Medulla oblongata (tissue), 1 donor: Measurements from ENCODE around the gene BPTF.
"Not testable (repeated sequence)": the region's sequence is repeated elsewhere in the genome, so short reads cannot be mapped to it uniquely, and the experiment has no call there.

ENCODE experiments used
- DNase-seq: peaks from one replicate; pipeline ENCODE4 v3.0.0-alpha.2; 2015; ENCODE audit errors: extremely low spot score

Gene BPTF

DNA sequence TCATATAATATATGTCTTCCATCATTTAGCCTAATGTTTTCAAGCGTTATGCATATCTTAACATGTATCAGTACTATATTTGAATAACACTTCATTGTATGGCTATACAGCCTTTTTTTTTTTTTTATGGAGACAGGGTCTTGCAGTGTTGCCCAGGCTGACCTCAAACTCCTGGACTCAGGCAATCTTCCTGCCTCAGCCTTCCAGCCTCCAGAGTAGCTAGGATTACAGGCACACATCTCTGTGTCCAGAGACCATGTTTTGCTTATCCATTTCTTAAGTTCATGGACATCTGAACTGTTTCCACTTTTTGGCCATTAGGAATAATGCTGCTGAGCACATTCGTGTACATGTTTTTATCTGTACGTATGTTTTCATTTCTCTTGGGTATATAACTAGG lies 7.8 kb downstream of the BPTF start:
- DNase-seq = no peak

DNA sequence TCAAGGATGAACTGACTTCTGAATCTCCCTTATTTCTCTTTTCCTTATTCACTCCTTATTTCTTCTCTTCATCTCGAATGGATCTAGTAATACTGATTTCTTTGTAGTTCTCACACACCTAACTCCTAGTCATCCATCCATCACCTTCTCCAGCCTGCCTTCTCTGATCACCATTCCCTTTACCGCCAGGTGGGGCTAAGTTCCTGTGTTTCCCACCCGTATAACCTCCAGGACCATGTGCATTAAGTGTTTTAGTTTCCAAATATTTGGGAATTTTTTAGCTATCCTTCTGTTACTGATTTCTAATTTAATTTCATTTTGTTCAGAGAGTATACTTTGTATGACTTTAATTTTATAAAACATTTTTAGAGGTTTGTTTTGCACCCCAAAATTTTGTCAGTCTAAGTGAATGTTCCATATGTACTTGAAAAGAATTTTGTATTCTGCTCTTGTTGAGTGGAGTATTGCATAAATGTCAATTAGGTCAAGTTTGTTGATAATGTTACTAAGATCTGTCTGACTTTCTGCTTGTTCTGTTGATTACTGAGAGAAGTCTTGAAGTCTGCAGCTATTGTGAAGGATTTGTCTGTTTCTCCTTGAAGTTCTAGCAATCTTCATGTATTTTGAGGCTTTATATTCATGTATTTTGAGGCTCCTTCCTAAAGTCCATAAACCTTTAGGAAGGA lies 8.8 kb downstream of the BPTF start:
- DNase-seq = no peak

DNA sequence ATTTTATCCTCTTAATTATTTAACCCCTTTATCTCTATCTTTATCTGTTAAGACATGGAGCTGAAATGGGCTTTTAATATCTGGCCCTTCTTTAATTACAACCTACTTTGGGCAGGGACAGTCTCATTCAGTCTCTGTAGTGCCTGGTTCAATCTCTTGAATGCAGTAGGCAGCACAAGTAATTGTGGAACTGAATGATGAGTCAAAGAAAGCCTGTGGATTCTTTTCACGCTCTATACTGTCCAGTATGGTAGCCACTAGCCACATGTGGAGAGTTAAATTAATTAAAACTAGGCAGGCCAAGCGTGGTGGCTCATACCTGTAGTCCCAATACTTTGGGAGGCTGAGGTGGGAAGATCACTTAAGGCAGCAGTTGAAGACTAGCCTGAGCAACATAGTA lies 9.3 kb downstream of the BPTF start:
- no peak for DNase-seq

DNA sequence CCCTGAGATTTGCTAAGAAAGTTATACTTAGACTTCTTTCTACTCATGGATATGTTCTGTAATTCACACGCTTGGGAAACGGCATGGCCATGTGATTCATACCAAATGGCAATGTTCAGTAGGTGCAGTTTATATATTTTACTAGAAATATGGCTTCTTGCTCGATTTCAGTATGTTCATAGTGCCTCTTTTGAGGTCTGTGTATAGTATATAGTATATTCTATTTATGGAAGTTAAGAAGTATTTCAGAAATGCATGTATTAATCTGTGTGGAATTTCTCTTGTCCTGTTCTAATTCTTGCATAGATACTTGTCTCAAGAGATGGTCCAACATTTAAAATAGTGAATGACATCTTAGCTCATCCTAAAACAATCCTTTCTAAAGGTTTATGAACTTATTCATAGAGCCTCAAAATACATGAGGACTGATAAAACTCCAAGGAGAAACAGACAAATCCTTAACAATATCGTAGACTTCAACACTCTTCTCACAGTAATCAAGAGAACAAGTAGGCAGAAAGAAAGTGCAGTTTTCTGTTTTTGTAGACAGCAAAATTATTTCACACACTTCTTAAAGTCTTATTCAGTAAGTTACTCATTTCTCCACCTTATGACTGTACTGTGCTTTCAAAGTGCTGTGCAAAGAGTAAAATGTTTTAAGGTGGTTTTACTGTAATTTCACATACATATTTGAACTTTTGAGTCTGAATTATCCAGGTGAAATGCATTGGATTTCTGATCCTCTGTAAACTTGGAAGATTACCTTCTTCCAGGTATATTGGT lies 11.1 kb downstream of the BPTF start:
- DNase-seq = no peak

DNA sequence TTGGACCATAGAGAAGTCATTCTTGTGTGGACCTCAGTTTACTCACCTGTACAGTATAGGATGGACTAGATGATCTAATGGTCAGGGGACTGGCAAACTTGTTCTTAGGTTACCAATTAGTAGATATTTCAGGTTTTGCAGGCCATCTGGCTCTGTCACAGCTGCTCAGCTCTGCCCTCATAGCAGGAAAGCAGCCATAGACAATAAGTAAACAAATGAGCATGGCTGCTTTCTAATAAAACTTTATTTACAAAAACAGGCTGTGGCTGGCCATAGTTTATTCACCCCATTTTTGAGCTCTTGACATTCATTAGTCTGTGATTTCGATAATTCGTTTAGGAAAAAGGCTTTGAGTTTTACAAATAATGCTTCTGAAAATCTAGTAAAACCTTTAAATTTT lies 12.7 kb downstream of the BPTF start:
- DNase-seq = no peak

DNA sequence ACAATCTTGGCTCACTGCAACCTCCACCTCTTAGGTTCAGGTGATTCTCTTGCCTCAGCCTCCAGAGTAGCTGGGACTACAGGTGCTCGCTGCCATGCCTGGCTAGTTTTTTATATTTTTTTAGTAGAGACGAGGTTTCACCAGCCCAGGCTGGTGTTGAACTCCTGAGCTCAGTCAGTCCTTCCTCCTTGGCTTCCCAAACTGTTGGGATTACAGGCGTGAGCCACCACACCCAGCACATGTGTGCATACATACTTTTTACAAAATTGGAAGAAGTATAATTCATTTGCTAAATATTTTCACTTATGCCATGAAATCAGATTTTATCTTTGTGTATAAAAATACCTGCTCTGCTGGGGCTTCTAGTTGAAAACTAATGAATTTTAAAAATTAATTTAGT lies 13.2 kb downstream of the BPTF start:
- no peak for DNase-seq

DNA sequence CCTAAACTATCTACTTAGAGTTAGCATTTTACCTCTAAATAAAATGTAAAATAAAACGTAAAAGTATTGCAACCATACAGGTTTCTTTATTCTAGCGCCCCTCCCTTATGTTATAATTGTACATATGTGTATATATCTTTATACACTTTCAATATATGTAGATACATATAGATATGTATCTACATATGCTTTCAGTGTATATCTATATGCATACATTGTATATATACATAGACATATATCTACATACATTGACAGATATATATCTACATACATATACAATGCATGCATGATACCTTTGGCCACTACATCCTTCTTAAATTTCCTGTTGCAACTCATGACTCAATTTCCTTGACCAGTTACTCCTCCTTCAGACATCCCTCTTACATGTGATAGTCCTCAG lies 16.7 kb downstream of the BPTF start:
- no peak for DNase-seq

DNA sequence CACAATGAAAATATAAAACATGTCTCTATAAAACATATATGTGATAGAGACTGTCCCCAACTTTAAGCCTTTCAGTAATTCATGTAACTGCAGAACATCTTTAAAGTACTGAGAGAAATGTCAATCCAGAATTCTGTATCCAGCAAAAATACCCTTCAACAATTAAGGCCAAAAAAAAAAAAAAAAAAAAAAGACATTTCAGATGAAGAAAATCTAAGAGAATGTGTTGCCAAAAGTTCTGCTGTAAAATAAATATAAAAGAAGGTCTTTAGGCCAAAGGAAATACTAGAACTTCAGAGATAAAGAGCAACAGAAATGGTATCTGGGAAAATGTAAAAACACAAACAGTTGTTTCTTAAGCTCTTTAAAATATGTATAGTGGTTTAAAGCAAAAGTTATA lies 17.3 kb downstream of the BPTF start:
- no peak for DNase-seq

DNA sequence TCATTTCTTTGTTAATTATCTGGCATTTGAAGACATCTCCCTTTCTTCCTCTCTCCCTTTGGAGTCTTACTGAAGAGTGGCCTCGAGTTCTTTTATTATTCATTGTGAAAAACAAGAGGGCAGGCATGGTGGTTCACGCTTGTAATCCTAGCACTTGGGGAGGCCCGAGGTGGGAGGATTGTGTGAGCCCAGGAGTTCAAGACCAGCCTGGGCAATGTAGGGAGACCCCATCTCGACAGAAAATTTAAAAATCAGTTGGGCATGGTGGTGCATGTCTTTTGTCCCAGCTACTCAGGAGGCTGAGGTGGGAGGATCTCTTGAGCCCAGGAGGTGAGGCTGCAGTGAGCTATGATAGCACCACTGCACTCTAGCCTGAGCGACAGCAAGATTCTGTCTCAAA lies 20.1 kb downstream of the BPTF start:
- no peak for DNase-seq

DNA sequence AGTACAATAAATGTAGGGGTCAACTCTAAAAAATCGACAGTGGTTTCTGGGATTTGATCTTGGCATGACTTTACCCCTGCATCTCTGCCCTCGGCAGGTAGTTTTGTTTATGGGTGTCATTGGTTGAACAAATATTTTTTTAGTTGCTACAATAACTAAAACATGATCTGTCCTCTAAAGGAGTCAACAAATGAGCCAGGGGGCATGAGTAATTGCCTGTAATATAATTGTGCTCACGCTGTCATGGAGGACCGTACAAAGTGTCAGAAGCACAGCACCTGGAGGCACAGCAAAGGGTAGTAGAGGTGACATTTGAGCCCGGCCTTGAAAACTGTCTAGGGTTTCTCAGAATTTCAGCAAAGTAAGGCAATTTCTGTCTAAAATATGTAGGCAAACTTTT lies 22.9 kb downstream of the BPTF start:
- not testable (repeated sequence) for DNase-seq

DNA sequence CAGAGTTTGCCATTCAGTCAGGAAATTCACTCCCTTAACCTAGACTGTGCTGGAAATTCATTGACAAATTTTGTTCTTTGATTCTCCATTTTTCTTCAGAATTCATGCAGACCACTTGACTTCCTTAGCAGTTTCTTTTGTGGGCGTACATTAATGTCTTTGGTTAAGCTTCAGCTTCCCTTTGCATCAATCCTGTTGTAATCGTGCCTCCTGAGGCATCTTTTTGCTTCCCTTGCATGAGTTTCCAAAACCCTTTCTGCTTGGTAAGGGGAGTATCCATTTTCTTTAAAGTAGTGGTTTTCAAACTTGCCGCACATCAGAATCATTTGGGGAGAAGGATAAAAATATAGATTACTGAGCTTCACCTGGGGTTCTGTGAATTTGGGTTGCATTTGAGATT lies 23.5 kb downstream of the BPTF start:
- not testable (repeated sequence) for DNase-seq

DNA sequence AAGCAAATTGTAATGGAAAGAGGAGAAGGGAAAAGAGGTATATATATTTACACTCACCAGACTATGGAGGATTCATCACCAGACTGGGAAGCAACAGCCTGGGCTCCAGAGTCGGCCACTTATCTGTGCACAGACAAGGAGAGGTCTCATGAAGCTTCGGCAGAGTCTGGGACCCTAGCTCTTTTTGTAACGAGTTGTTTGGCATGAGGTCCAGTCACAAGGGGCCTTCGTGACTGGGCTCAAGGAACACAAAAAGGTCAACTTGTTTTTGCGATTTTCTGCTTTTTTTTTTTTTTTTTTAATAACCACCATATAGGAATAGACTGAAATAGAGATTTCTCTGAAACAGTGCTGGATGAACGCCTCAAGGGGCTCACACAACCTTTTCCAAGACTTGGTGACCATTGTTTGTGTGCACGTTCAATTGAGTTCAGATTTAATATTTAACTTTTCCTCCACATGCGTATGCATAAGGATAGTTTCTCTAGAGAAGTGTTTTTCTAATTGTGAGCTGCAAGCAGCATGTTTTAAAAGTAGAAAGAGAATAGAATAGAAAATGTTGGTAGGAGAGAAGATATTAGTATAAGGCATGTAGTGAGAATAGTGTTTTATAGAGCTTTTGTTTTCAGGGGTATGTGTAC lies 25.8 kb downstream of the BPTF start:
- DNase-seq = no peak

DNA sequence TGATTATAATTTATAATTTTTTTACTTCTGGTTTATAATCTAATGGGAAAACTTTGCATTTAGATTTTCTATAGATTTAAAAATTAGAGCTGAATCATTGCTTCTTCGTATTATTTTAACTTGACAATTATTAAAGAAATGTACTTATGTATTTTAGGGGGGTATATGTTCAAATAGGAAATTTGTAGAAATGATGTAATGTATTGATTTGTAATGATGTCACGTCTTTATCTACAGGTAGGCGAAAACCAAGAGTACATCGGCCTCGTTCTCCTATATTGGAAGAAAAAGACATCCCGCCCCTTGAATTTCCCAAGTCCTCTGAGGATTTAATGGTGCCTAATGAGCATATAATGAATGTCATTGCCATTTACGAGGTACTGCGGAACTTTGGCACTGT lies 28.4 kb downstream of the BPTF start:
- no peak for DNase-seq

DNA sequence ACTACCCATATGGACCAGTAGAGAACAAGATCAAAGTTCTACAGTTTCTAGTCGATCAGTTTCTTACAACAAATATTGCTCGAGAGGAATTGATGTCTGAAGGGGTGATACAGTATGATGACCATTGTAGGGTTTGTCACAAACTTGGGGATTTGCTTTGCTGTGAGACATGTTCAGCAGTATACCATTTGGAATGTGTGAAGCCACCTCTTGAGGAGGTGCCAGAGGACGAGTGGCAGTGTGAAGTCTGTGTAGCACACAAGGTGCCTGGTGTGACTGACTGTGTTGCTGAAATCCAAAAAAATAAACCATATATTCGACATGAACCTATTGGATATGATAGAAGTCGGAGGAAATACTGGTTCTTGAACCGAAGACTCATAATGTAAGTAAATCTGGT lies 29.1 kb downstream of the BPTF start:
- no peak for DNase-seq

DNA sequence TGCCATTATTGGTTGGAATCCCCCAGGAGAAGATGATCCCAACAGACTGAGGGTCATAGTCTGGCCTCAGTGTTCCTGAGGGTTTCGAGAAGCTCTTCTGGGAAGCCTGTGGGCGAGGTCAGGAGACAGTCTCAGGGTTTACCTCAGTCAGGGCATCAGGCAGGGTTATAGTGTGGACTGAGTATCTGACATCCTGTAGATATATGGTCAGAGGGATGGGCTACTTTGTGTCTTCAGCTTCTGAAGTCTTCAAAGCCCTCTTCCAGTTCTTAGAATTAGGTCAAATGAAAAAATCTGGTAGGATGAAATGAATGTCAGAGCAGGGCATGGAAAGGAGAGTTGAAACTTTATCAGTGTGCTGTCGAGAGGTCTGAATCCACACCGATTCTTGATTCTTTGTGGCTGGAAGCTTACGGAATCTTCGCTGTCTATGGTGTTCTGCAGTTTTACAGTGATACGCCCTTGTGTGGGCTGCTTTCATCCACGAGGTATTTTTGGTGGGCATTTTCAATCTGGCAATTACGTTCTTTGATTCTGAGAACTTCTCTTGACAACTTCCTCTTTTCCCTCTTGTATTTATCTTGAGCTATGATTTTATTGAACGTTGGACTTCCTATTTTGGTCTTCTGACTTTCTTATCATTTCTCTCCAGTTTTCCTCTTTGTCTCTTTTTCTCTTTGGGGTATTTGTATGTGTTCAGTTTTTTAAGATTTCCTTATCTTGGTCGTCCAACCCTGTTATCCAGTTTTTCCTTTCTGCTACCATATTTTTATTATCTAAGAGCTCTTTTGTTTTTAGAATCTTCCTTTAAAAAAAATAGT lies 30.4 kb downstream of the BPTF start:
- DNase-seq = no peak

DNA sequence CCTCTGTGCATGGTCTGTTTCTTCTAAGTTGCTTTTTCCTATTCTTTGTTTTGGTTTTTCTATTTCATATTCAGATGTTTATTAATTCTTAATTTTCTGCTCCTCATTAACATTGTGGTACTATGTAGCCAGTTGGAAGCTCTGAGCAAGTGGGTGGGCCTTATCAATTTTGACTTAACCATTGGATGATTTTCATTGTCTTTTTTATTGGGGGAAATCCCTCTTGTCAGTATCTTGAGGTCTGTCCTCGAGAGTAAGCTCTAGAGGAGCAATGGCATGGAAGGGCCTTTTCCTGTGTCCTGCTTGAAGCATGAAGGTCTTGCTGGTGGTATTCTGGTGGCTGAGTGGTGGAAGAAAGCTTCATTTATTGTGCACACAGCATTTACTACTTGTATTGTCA lies 31.1 kb downstream of the BPTF start:
- DNase-seq = not testable (repeated sequence)

DNA sequence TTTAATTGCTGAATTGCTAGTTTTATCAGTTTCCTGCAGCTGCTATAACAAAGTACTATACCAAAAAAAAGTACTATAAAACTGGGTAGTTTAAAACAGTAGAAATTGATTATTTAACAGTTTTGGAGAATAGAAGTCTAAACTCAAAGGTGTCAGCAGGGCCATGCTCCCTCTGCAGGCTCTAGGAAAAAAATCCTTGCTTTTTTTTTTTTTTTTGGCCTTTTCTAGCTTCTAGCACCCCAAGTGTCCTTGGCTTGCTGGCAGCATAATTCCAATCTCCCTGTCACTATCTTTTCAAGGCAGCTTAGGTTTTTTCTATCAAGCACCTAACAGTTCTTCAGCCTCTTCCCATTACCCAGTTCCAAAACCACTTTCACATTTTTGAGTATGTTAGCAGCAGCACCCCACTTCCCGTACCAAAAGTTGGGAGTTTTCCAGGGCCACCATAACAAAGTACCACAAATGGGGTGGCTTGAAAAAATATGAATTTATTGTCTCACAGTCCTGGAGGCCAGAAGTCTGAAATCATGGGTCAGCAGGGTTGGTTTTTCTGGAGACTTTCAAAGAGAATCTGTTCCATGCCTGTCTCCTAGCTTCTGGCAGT lies 37.4 kb downstream of the BPTF start:
- no peak for DNase-seq

DNA sequence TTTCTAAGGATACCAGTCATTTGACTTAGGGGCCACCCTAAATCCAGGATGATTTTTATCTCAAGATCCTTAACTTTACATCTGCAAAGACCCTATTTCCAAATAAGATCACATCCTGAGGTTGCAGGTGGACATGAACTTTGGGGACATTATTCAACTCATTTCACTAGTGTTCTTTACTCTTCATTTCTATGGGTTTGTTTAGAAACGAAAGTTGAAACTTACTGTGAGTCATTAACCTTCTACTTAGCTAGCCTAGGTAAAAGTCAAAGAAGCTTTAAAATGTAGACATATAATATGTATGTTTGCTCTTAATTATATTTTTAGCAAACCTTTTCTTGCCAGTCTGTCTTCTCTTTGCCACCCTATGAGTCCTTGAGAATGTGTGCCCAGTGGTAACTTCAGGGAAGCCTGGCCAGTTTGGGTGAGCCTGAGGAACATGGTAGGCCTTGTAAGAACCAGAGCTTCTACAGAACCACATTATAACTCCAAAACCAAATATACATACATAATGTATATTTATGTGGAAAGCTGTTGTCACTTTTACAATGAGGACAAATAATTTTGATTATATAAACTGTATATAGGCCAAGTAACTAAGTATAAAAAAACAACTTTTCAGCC lies 38.4 kb downstream of the BPTF start:
- no peak for DNase-seq

DNA sequence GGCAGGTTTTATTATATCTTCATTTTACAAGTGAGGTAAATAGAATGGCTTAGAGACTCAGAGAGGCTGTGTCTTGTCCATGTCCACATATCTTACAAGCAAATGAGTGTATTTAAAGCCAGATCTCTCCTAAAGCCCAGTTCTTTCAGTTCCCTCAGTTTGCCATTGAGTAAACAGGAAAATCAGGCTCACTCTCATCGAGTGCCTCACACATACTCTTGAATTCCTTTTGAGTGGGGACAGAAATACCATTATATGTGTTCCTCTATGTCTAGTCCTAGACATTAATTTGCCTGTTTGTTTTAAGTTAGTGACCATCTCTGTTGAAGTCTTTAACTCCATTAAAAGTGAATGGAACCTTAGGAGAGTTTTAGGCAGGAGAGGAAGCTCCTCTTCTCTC lies 40.1 kb downstream of the BPTF start:
- no peak for DNase-seq

DNA sequence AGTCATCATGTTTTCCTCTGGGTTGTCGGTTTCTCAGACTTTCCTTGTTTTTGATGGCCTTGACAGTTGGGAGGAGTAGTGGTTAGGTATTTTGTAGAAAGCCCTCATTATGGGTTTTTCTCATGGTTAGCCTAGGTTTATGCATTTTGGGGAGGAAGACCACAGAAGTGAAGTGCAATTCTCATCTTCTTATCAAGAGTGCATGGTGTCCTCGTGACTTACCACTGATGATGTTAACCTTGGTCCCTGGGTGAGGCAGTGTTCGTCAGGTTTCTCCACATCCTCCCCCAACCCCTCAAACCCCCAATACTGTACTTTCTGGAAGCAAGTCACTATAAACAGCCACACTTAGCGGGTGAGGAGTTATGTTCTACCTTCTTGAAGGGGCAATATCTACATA lies 42.3 kb downstream of the BPTF start:
- DNase-seq = no peak

DNA sequence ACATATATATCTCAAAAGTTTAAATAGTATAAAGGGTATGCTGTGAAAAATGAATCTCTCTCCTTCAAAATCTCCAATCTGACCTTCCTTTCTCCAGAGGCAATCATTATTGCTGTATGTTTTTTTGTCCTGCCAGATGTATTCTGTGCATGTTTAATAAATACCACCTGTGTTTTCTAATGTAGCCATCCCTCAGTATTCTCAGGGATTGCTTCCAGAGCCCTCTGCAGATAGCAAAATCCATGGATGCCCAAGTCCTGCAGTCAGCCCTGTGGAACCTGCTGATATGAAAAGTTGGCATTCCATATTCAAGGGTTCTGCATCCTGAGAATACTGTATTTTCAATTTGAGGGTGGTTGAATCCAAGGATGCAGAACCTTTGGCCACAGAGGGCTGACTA lies 42.9 kb downstream of the BPTF start:
- no peak for DNase-seq
